HG03469 (cell line): ENCODE measurements around the gene ST7L.

Experiments used
- ATAC-seq: cut with Tn5 transposase; IDR thresholded peaks from one replicate; pipeline ENCODE4 v1.9.1; 2021; ENCODE audit warnings: mild to moderate bottlenecking, moderate library complexity, moderate number of reproducible peaks; ENCODE audit not compliant: unreplicated experiment

Gene ST7L

GRCh38 chr1:112554411-112554810 is 64.5 kb downstream of the ST7L start:
- no peak for ATAC-seq

GRCh38 chr1:112549590-112549989 is 69.4 kb downstream of the ST7L start:
- ATAC-seq: no peak

- ATAC-seq: no peak
Measured at GRCh38 chr1:112548547-112548946, 70.4 kb downstream of the ST7L start.

DNA sequence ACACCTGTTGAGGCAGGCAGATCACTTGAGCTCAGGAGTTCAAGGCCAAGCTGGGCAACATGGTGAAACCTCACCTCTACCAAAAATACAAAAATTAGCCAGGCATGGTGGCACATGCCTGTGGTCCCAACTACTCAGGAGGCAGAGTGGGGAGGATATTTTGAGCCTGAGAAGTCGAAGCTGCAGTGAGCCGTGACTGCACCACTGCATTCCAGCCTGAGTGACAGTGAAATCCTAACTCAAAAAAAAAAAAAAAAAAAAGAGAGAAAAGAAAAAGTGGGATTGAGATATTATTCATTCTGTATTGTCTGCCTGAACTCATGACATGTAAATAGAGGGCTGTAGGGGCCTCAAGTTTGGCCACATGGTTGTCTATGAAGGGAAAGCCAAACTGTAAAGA is 72.9 kb downstream of the ST7L start:
- ATAC-seq: no peak

DNA sequence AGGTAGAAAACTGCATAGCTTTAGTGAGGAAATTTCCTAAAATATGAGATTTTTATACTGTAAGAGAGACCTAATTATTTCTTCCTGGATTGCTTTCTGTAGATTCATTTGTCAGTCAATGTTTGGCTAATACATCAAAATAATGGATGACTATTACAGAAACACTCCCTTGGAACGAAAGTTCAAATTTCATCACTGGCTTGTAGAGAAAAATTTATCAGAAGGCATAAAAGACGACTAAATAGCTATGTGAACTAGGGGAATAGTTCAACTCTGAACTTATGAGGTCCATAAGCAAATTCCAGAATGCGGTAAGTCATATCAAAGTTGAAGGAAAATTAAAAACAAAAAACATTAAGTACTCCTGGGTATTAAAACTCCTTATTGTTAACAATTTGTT is 74.2 kb downstream of the ST7L start:
- no peak for ATAC-seq

DNA sequence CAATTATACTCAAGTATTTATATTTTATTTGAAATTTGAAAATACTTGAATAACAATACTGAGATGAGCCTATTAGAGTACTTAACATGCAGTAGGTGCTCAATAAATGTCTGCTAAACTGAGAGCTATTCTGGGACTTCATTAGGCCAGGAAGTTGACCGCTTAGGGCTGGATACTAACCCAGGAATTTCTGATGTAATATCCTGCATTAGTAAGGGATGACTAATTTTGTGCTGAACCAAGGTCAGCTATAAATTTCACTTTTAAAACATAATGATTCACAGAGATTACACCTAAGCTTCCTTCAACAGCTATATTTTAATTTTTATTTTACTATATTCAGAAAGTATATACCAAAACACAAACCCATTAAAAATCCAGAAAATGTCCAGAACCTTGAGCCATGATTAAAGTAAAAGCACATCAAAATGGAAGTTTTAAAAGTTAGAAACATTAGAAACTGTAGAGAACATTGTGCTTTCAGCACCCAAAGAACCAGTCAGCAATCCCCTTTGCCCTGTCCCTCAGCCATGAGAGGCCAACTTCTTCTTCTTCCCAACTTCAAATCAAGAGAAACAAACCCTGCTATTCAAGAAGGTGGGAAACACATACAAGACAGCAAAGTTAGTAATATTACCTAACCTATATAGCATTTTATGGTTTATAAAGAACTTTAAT is 74.8 kb downstream of the ST7L start:
- ATAC-seq: no peak

DNA sequence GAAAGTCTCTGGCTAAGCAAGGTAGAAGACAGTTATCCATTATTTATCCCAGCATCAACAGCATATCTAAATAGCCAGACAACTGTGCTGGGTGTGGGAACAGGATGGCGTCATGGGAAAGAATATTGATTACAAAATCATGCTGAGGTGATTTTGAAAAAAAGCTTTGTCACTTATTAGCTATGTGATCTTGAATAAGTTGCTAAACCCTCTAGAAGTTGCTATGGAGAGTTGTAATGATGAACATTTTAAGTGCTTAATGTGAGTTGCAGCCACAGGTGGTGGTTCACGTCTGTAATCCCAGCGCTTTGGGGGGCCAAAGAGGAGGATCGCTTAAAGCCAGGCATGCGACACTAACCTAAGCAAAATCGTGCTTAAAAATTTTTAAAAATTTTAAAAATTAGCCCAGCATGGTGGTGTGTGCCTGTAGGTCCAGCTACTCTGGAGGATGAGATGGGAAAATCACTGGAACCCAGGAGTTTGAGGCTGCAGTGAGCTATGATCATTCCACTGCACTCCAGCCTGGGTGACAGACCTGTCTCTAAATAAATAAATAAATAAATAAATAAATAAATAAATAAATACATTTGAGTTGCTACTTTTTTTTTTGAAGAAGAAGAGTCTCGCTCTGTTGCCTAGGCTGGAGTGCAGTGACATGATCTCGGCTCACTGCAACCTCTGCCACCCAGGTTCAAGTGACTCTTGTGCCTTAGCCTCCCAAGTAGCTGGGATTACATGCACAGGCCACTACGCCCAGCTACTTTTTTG is 76.6 kb downstream of the ST7L start:
- ATAC-seq: no peak

- ATAC-seq: no peak
Measured at GRCh38 chr1:112541299-112541698, 77.6 kb downstream of the ST7L start.

DNA sequence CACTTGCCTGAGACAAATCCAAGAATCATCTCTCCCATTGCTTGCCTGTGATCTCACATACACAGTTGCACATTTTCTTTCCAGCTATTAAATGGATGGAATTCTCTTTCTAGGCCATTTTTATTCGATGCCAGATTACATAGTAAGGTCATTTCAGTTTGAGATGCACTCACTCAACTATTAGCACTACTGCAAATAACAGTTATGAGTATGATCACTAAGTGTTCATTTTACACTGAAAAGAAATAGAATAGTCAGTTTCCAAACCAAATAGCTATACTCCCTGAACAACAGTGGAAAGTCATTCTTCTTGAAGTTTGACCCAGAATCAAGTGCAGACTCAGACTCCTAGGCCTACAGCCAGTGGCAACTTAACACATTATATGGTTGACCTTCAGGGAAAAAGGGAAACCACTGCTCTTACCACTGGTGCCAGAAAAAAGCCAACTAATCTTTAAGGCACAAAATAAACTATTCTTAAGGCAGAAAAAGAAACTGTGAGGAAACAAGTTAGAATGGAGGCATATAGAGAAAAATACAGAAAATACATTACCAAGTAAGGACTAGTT is 78.6 kb downstream of the ST7L start:
- ATAC-seq: no peak

GRCh38 chr1:112538883-112539282 is 80.1 kb downstream of the ST7L start:
- ATAC-seq: no peak

- ATAC-seq: no peak
Measured at GRCh38 chr1:112537456-112537855, 81.5 kb downstream of the ST7L start.

DNA sequence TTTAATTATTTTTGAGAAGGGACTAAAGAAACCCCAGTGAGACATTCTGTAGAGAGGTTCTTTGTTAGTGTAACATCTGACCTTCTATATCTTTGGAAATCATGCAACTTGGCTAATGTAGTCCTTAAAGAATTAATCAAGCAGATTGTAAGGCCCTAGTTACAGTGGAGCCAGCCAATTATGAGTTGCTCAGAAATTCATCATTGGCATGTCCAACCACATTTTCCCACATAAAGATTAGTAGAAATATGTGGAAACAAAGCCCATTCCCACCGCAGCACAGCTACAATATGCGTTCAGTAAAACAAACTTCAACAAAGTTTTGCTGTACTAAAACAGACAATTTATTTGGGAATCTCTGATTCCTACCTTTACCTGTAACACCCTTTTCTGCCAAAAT is 82.4 kb downstream of the ST7L start:
- ATAC-seq: no peak

DNA sequence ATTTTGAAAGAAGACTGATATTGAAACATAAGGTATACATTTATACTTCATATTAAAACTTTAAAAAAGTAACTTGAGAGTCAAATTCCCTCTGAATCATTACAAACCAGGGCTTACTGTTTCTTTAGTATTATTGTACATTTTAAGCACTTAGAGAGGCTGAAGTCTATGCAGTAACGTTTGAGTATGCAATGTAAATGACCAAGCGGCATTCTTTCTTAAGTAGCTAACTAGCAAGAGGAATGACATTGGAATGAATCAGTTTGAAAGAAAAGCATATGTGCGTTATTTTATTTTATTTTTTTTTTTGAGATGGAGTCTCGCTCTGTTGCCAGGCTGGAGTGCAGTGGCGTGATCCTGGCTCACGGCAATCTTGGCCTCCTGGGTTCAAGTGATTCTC is 85.9 kb downstream of the ST7L start:
- ATAC-seq: no peak

DNA sequence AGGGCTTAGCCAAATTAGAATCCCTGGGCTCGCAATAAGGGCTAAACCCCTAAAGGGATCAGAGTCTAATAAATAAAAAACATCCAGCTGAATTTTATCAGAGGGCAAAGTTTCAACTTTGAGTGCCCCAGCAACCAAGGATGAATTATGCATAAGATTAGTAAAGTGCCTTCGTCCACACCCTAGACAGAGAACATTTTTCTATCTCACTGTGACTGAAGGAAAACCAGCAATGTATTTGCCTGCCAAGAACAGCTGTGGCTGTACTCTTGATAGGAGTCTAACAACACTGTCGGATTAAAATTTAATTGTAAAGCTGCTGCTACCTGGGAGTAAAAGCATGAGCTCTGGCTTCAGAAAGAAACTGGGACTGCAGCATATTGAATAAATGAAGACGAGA is 86.9 kb downstream of the ST7L start:
- ATAC-seq: no peak

GRCh38 chr1:112530832-112531231 is 88.1 kb downstream of the ST7L start:
- no peak for ATAC-seq

- ATAC-seq: no peak
Measured at GRCh38 chr1:112529301-112529700, 89.6 kb downstream of the ST7L start.

DNA sequence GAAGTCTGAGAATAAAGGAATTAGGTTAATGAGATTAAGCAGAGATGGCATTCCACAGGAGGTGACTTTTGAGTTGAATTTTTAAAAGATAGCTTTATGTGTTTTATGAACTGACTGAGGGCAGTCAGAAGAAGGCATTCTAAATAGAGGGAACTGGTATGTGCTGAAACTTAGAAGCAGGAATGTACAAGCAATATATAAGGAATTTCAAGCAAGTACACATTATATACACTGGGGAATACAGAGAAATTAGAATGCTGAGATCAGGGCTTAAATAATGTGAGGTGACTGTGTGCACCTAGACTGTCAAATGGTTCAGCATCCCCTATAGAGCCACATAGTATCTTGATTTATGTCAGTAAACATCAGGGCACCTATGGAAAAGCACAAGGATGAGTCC is 90.9 kb downstream of the ST7L start:
- no peak for ATAC-seq

DNA sequence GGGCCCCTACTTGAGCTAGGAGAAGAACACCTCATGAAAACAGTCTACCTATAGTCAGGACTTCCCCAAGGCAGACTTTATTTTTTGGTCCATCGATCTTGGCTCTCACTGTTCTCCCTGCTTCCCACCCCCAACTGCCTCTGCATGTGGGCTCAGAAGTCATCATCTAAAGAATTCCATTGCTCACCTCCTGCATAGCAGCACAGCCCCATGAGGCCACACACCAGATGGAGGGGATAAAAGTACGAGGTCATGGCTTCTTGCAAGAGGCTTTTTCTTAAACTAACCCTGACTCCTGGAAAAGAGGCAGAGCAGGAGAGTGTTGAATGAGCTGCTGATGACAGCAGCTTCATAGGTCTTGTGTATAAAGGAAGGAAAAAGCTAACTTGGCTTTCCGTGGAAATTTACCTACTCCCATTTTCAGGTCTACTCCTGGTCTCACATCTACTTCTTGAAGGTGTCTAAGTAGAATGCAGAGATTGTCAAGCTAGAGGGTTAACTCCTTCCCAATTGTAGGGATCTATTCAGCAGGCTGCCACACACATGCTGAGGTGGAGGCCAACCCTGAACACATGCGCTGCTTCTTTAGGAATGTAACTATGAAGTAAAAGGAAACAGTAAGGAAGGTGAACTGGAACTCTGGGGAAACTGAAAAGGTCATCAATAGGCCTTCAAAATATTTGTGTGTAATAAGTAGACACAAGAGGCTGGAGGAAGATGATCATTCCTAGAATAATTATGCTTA is 91.5 kb downstream of the ST7L start:
- no peak for ATAC-seq

- ATAC-seq: no peak
Measured at GRCh38 chr1:112524986-112525385, 94.0 kb downstream of the ST7L start.

- ATAC-seq: no peak
Measured at GRCh38 chr1:112524251-112524650, 94.7 kb downstream of the ST7L start.

- ATAC-seq: no peak
Measured at GRCh38 chr1:112522621-112523020, 96.3 kb downstream of the ST7L start.

GRCh38 chr1:112520166-112520565 is 98.8 kb downstream of the ST7L start:
- ATAC-seq: no peak
